Measurements from ENCODE around the gene ADAMTSL1.

GRCh38 chr9:18866121-18866831 is 392.3 kb downstream of the ADAMTSL1 start:
- TF ChIP-seq ZNF488 (tag by site-specific recombination; IDR thresholded peaks at IDR 0.05) (no peak), ZNF776 (tag by site-specific recombination; IDR thresholded peaks at IDR 0.05; ENCODE audit: borderline replicate concordance) (no peak), ZNF777 (tag by site-specific recombination; IDR thresholded peaks at IDR 0.05; ENCODE audit: borderline replicate concordance) (no peak), CTCF (tag by site-specific recombination; IDR thresholded peaks at IDR 0.05) (no peak), REST (tag by site-specific recombination; IDR thresholded peaks at IDR 0.05) (no peak), HOXC10 (CRISPR knock-in tag; IDR thresholded peaks at IDR 0.05) (no peak), PATZ1 (tag by site-specific recombination; IDR thresholded peaks at IDR 0.05) (no peak)
